Adrenal gland (tissue), 12 donors: ENCODE data around the gene CNTN5. TPM values are rescaled to one million over a fixed set of nuclear protein-coding genes. Genes with fewer than 3 reads are reported as not detected.

Experiments
- DNase-seq, 7 donors: peaks; one replicate each; pipeline ENCODE4 v3.0.0-alpha.2; 2019 to 2020
- H3K27ac ChIP-seq, 5 donors: fragments of 200-600 bp; sonication (generic) in 4 of 5; 1 replicate in 3 of 5; 2 replicates in 2 of 5; pipeline versions ENCODE4 v1.5.1 to v1.8.0; 2016 to 2020; ENCODE audit warnings: mild to moderate bottlenecking in 1 of 5
- H3K27me3 ChIP-seq: fragments of 200-600 bp; 2 replicates; pipeline ENCODE4 v1.8.0; 2021
- H3K36me3 ChIP-seq, 2 donors: fragments of 200-600 bp; replicated peaks in 1 of 2; 1 replicate in 1 of 2; 2 replicates in 1 of 2; pipeline versions ENCODE4 v1.5.1 to v1.8.0; 2018 to 2022
- H3K4me1 ChIP-seq, 2 donors: fragments of 200-600 bp; replicated peaks in 1 of 2; 1 replicate in 1 of 2; 2 replicates in 1 of 2; pipeline versions ENCODE4 v1.5.1 to v1.8.0; 2018 to 2021
- H3K4me3 ChIP-seq, 4 donors: fragments of 200-600 bp; sonication (generic) in 3 of 4; one replicate each; pipeline ENCODE4 v1.5.1; 2016 to 2018
- H3K9me3 ChIP-seq, 3 donors: fragments of 200-600 bp; sonication (generic) in 1 of 3; replicated peaks in 1 of 3; 1 replicate in 2 of 3; 2 replicates in 1 of 3; pipeline versions ENCODE4 v1.5.1 to v1.8.0; 2016 to 2021
- POLR2A ChIP-seq, 2 donors: fragments of 450-650 bp; IDR thresholded peaks; one replicate each; pipeline ENCODE4 v1.6.1; 2017; ENCODE audit warnings: antibody characterized with exemption in 2 of 2, mild to moderate bottlenecking in 2 of 2, moderate library complexity in 1 of 2
- WGBS, 4 donors: extraction: QIAGEN DNeasy Blood & Tissue Kit in 2 of 4; methylation state at CpG; one replicate each; pipeline versions ENCODE4 v1.1.5 to v1.1.7; 2013 to 2017; 5-methylcytosine and 5-hydroxymethylcytosine counted together
- intact Hi-C, 2 donors: fragments of 100-400 bp; cut with DNase I; formaldehyde crosslinking; loops; one replicate each; pipeline versions ENCODE4 v1.14.1 to v1.15.0; 2022 to 2023
- polyA plus RNA-seq, 3 donors: library from polyadenylated mRNA; stranded (reverse); fragments of 200-250 nt in 2 of 3; fragments of 350-450 nt in 1 of 3; fragmentation: Illumina TruSeq in 1 of 3; extraction: RNeasy Lipid Tissue Mini Kit (QIAGEN cat#74804) in 1 of 3; gene quantifications; one replicate each; pipeline ENCODE4 v1.2.3, GENCODE V29; 2013 to 2014
- total RNA-seq, 9 donors: library from RNA; depleted of rRNA in 4 of 9; stranded (reverse); fragments of >200 nt in 4 of 9; fragments of 120-200 nt in 1 of 9; fragmentation: NEBNext Ultra II Directional in 1 of 9; extraction: Animal tissue kit (Norgen Biotek cat#: 25700) in 1 of 9; gene quantifications; one replicate each; pipeline versions ENCODE4 v1.1.0 to v1.2.4, GENCODE V29; 2013 to 2023
- TF ChIP-seq, protein P1 (sequence below), 6 experiments: fragments of 450-650 bp in 4 of 6; fragments of 200-600 bp in 2 of 6; sonication (generic) in 1 of 6; IDR thresholded peaks; 1 replicate in 5 of 6; 2 replicates in 1 of 6; pipeline versions ENCODE4 v1.5.1 to v1.8.0; 2016 to 2021; ENCODE audit warnings: antibody characterized with exemption in 6 of 6, mild to moderate bottlenecking in 2 of 6, moderate library complexity in 1 of 6
- donor health status: healthy with polysubstance abuse.
- donor health status: Bipolar disorder and iron deficiency.
- donor health status: DM: yes; HTN: yes; CAD: no.
- donor health status: DM: no; HTN: no; CAD: no.
- donor health status: DM: no; HTN: no; CAD: no.
- donor health status: DM: yes; HTN: yes; CAD: no.

Gene CNTN5
- total and polyA plus RNA-seq, 12 donors = 0.07 to 107 (median 0.30) TPM; not detected in 8

DNA sequence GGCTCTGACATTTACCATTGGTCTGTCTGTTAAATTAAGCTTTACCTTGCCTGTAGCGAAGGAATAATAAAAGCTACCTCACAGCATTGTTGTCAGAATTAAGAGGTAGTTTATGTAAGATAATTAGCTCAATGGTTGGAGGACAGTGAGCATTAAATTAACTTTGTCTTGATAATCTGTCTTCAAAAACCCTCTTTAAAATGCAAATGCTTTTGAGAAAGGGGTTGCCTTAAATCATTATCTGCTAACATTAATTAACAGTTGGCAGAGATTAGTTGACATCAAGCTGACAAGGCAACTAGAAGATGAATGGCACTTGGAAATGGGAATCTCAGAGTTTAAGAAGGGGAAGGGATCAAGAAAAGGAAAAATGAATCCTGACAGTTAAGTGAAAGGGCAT lies 905.2 kb downstream of the CNTN5 start:
- no peaks in the 10 kb centered on the region for H3K9me3 ChIP-seq
- H3K36me3 ChIP-seq = no peaks in the 10 kb centered on the region
- no peak for DNase-seq
- no peak for TF ChIP-seq POLR2A (IDR thresholded peaks at IDR 0.05)
- TF ChIP-seq, protein P1, sequence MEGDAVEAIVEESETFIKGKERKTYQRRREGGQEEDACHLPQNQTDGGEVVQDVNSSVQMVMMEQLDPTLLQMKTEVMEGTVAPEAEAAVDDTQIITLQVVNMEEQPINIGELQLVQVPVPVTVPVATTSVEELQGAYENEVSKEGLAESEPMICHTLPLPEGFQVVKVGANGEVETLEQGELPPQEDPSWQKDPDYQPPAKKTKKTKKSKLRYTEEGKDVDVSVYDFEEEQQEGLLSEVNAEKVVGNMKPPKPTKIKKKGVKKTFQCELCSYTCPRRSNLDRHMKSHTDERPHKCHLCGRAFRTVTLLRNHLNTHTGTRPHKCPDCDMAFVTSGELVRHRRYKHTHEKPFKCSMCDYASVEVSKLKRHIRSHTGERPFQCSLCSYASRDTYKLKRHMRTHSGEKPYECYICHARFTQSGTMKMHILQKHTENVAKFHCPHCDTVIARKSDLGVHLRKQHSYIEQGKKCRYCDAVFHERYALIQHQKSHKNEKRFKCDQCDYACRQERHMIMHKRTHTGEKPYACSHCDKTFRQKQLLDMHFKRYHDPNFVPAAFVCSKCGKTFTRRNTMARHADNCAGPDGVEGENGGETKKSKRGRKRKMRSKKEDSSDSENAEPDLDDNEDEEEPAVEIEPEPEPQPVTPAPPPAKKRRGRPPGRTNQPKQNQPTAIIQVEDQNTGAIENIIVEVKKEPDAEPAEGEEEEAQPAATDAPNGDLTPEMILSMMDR (IDR thresholded peaks at IDR 0.05) = no peak
- H3K4me1 ChIP-seq = no peaks in the 10 kb centered on the region
- 0% methylated on average over 1 of the region's 1 CpG for WGBS, 4 donors
- H3K27ac ChIP-seq = no peak overlapping the region
- intact Hi-C loops = no loop called here
- no peaks in the 10 kb centered on the region for H3K27me3 ChIP-seq
- H3K4me3 ChIP-seq = no peak overlapping the region

DNA sequence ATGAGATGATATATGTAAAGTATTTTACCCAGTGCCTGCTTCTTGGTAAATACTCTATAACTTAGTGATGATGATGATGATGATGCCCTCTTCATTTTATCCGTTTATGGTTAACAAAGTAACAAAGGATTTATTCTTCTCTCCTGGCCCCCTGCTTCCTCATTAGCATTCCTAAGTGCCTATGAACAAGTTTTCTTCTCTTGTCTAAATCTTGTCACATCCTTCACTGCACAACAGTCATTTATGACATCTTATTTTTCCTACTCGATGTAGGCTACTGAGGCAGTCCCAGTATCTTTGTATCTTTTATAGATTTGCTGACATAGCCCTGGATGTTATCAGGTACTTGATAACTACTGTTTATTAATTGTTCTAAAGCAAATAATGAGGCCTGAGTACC lies 911.9 kb downstream of the CNTN5 start:
- no peaks in the 10 kb centered on the region for H3K9me3 ChIP-seq
- DNase-seq = no peak
- no peaks in the 10 kb centered on the region for H3K27me3 ChIP-seq
- no peaks in the 10 kb centered on the region for H3K4me1 ChIP-seq
- no peaks in the 10 kb centered on the region for H3K36me3 ChIP-seq
- no peak for TF ChIP-seq POLR2A (IDR thresholded peaks at IDR 0.05)
- TF ChIP-seq, protein P1 (IDR thresholded peaks at IDR 0.05) = no peak
- intact Hi-C loops = no loop called here
- H3K27ac ChIP-seq = no peak overlapping the region
- H3K4me3 ChIP-seq = no peak overlapping the region
- WGBS, 4 donors = 57 to 72% (median 68%) methylated on average over 2 of the region's 2 CpGs

DNA sequence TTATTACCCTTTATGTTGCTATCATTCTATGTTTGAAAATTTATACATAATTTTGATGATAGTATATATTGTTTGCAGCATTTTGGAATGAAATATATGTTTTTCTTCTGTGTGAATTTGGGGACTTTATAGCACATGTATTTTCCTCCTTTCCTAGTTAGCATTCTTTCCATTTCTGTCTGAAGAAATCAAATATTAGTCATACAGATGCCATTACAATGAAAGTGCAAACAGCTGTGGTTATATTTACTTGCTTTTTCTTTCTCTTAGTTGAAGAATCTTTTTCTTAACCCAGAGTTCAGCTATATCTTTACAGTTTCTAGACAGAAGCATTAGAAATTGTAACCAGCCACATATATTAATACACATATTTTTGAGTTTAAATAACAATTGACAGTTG lies 913.3 kb downstream of the CNTN5 start:
- Histone ChIP-seq H3K36me3 (no peaks in the 10 kb centered on the region), H3K9me3 (no peaks in the 10 kb centered on the region), H3K4me3 (no peak overlapping the region), H3K27ac (no peak overlapping the region), H3K4me1 (no peaks in the 10 kb centered on the region), H3K27me3 (no peaks in the 10 kb centered on the region)
- DNase-seq = no peak
- intact Hi-C loops = no loop called here
- no peak for TF ChIP-seq POLR2A (IDR thresholded peaks at IDR 0.05)
- TF ChIP-seq, protein P1 (IDR thresholded peaks at IDR 0.05) = no peak

DNA sequence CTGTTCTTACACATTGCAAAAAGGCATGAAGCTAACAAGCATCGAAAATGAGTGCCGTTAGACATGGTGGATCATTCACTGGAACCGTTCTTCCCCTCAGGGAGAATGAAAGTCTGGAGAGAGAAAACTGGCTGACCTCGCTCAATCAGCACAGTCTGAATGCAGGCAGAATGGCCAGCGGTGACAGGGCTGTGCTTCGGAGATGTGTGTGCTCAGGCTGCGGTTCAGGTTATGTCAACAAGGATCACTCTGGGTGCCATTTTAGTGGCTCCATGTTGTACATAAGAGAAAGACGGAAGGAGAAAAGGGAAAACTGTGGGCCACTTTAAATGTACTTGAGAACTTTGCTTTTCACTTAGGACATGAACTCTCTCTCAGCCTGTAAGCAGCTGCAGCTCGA lies 916.6 kb downstream of the CNTN5 start:
- no peak for DNase-seq
- intact Hi-C loops = no loop called here
- TF ChIP-seq, protein P1 (IDR thresholded peaks at IDR 0.05) = no peak
- TF ChIP-seq POLR2A (IDR thresholded peaks at IDR 0.05) = no peak
- Histone ChIP-seq H3K4me3 (no peak overlapping the region), H3K27me3 (no peaks in the 10 kb centered on the region), H3K9me3 (peaks cover 0 to 4% (median 0%) of the 10 kb centered on the region in 3 donors), H3K4me1 (no peaks in the 10 kb centered on the region), H3K27ac (no peak overlapping the region), H3K36me3 (no peaks in the 10 kb centered on the region)
- WGBS, 4 donors = 79 to 87% (median 85%) methylated on average over 9 of the region's 9 CpGs
